Stomach (tissue), 9 donors: ENCODE data around the gene SLC31A1. TPM values are rescaled to one million over a fixed set of nuclear protein-coding genes. Genes with fewer than 3 reads are reported as not detected.

ENCODE experiments used
- DNase-seq, 2 donors: peaks; one replicate each; pipeline versions ENCODE4 v3.0.0 to v3.0.0-alpha.2; 2013 to 2019
- H3K27ac ChIP-seq, 5 donors: fragments of 200-600 bp in 4 of 5; sonication (generic) in 4 of 5; one replicate each; pipeline ENCODE4 v1.5.1; 2013 to 2019; ENCODE audit warnings: mild to moderate bottlenecking in 1 of 5, moderate library complexity in 1 of 5
- H3K27me3 ChIP-seq, 3 donors: fragments of 200-600 bp; sonication (generic); one replicate each; pipeline ENCODE4 v1.5.1; 2017 to 2019; ENCODE audit warnings: mixed run types in 1 of 3
- H3K36me3 ChIP-seq, 4 donors: fragments of 200-600 bp; sonication (generic); 1 replicate in 3 of 4; 2 replicates in 1 of 4; pipeline ENCODE4 v1.5.1; 2016 to 2019
- H3K4me1 ChIP-seq, 4 donors: fragments of 200-600 bp; sonication (generic); one replicate each; pipeline ENCODE4 v1.5.1; 2016 to 2019
- H3K4me3 ChIP-seq, 4 donors: fragments of 200-600 bp; sonication (generic) in 3 of 4; one replicate each; pipeline ENCODE4 v1.5.1; 2016 to 2019; ENCODE audit warnings: mild to moderate bottlenecking in 1 of 4
- H3K9me3 ChIP-seq, 4 donors: fragments of 200-600 bp; sonication (generic); one replicate each; pipeline ENCODE4 v1.5.1; 2016 to 2019
- EP300 ChIP-seq: sonication (generic); formaldehyde crosslinking; IDR thresholded peaks from one replicate; pipeline ENCODE4 v1.6.1; 2017; ENCODE audit warnings: antibody characterized with exemption
- POLR2A ChIP-seq, 4 donors: fragments of 450-650 bp; IDR thresholded peaks; one replicate each; pipeline ENCODE4 v1.6.1; 2016; ENCODE audit warnings: antibody characterized with exemption in 4 of 4, control low read depth in 2 of 4, mild to moderate bottlenecking in 1 of 4, moderate library complexity in 1 of 4
- POLR2AphosphoS5 ChIP-seq, 3 donors: sonication (generic); formaldehyde crosslinking; IDR thresholded peaks; one replicate each; pipeline ENCODE4 v1.6.1; 2016; ENCODE audit warnings: antibody characterized with exemption in 3 of 3
- WGBS, 5 donors: extraction: QIAGEN DNeasy Blood & Tissue Kit in 3 of 5; methylation state at CpG; one replicate each; pipeline versions ENCODE4 v1.1.5 to v1.1.7; 2013 to 2018; 5-methylcytosine and 5-hydroxymethylcytosine counted together
- intact Hi-C: fragments of 100-400 bp; cut with DNase I; formaldehyde crosslinking; loops from one replicate; pipeline ENCODE4 v1.15.1; 2023; ENCODE audit warnings: low total_unique reads
- polyA plus RNA-seq, 3 donors: library from polyadenylated mRNA; stranded (reverse); fragments of 200-250 nt; gene quantifications; one replicate each; pipeline ENCODE4 v1.2.3, GENCODE V29; 2013
- total RNA-seq, 5 donors: library from RNA; depleted of rRNA; stranded (reverse); fragments of >200 nt; gene quantifications; one replicate each; pipeline versions ENCODE4 v1.1.0 to v1.2.3, GENCODE V29; 2014 to 2016
- TF ChIP-seq, protein P1 (sequence below), 7 experiments: fragments of 450-650 bp in 4 of 7; fragments of 200-600 bp in 3 of 7; sonication (generic) in 3 of 7; IDR thresholded peaks; one replicate each; pipeline ENCODE4 v1.5.1; 2016 to 2019; ENCODE audit warnings: antibody characterized with exemption in 7 of 7, control low read depth in 2 of 7, mild to moderate bottlenecking in 1 of 7
- donor health status: healthy with polysubstance abuse.
- donor health status: Bipolar disorder and iron deficiency.
- donor health status: healthy.

Gene SLC31A1
- total and polyA plus RNA-seq, 8 donors: 4.7 to 106 (median 12.2) TPM

DNA sequence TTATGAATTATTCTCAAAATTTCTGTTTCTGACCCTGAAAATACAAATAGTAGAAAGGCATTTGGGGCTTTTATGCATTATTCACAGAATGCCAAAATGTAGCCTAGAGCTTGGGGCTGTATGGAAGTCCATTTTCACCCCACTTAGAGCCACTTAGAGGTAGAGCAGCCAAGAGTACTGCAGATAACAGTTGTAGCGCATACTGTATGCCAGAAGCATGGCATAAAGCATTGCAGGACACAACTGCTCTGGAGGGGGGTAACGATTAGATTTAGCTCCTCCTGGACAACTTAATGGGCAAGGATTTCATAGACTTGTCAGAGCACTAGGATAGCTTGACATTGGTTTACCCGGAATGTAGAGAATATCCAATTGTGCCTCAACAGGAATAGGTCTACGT lies 15.7 kb downstream of the SLC31A1 start:
- no peaks in the 10 kb centered on the region for H3K27me3 ChIP-seq
- H3K4me1 ChIP-seq: peaks cover 12 to 29% (median 23%) of the 10 kb centered on the region in 4 donors
- H3K4me3 ChIP-seq: no peak overlapping the region
- 89 to 92% (median 91%) methylated on average over 4 of the region's 4 CpGs for WGBS, 5 donors
- no peak overlapping the region for H3K27ac ChIP-seq
- intact Hi-C loops: no loop called here
- H3K36me3 ChIP-seq: no peaks in the 10 kb centered on the region
- no peak for DNase-seq
- no peak for TF ChIP-seq EP300
- TF ChIP-seq POLR2AphosphoS5 (IDR thresholded peaks at IDR 0.05): no peak
- TF ChIP-seq, protein P1, sequence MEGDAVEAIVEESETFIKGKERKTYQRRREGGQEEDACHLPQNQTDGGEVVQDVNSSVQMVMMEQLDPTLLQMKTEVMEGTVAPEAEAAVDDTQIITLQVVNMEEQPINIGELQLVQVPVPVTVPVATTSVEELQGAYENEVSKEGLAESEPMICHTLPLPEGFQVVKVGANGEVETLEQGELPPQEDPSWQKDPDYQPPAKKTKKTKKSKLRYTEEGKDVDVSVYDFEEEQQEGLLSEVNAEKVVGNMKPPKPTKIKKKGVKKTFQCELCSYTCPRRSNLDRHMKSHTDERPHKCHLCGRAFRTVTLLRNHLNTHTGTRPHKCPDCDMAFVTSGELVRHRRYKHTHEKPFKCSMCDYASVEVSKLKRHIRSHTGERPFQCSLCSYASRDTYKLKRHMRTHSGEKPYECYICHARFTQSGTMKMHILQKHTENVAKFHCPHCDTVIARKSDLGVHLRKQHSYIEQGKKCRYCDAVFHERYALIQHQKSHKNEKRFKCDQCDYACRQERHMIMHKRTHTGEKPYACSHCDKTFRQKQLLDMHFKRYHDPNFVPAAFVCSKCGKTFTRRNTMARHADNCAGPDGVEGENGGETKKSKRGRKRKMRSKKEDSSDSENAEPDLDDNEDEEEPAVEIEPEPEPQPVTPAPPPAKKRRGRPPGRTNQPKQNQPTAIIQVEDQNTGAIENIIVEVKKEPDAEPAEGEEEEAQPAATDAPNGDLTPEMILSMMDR (IDR thresholded peaks at IDR 0.05): no peak
- no peak for TF ChIP-seq POLR2A (IDR thresholded peaks at IDR 0.05)
- no peaks in the 10 kb centered on the region for H3K9me3 ChIP-seq

DNA sequence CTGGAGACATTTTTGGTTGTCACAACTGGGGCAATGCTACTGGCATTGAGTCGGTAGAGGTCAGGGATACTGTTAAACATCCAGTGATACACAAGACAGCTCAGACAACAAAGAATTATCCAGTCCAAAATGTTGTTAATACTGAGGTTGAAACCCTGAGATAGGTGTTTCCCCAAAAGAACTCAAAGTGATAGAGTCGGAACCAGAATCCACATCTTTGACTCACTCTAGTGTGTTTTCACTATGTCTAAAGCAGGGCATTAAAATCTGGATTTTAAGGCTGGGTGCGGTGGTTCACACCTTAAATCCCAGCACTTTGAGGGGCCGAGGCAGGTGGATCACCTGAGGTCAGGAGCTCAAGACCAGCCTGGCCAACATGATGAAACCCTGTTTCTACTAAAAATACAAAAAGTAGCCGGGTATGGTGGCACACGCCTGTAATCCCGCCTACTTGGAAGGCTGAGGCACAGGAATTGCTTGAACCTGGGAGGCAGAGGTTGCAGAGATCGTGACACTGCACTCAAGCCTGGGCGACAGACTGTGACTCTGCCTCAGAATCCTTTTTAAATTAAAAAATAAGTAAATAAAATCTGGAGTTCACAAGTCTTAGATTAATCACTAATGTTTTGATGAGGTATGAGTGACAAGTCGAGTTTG lies 17.0 kb downstream of the SLC31A1 start:
- Histone ChIP-seq H3K27me3 (no peaks in the 10 kb centered on the region), H3K27ac (no peak overlapping the region), H3K9me3 (no peaks in the 10 kb centered on the region), H3K4me1 (peaks cover 5 to 23% (median 13%) of the 10 kb centered on the region in 4 donors), H3K4me3 (no peak overlapping the region), H3K36me3 (no peaks in the 10 kb centered on the region)
- WGBS, 5 donors: 92 to 94% (median 93%) methylated on average over 10 of the region's 10 CpGs
- no peak for DNase-seq
- TF ChIP-seq, protein P1 (IDR thresholded peaks at IDR 0.05): no peak
- no peak for TF ChIP-seq EP300
- no peak for TF ChIP-seq POLR2A (IDR thresholded peaks at IDR 0.05)
- TF ChIP-seq POLR2AphosphoS5 (IDR thresholded peaks at IDR 0.05): no peak
- intact Hi-C loops: no loop called here

DNA sequence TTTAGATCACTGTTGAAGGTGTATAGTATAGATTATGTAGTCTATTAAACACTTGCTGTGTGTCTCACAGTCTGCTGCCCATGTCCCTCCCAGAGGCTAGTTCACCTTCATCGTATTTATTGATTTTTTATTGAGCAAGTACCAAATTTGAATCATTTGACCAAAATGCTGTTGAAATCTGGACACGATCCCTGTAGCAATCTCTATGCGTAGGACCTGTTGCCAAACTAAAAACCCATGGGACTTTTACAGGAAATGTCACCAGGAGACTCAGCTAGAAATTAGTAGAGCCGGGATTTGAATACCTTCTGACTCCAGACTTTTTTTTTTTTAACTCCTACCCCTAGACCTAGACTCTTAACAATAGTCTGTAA lies 17.5 kb downstream of the SLC31A1 start:
- no peak overlapping the region for H3K27ac ChIP-seq
- TF ChIP-seq POLR2A (IDR thresholded peaks at IDR 0.05) (no peak), EP300 (no peak), POLR2AphosphoS5 (IDR thresholded peaks at IDR 0.05) (no peak)
- TF ChIP-seq, protein P1 (IDR thresholded peaks at IDR 0.05): no peak
- 73 to 82% (median 79%) methylated on average over 4 of the region's 4 CpGs for WGBS, 5 donors
- H3K9me3 ChIP-seq: no peaks in the 10 kb centered on the region
- intact Hi-C loops: no loop called here
- no peaks in the 10 kb centered on the region for H3K27me3 ChIP-seq
- no peaks in the 10 kb centered on the region for H3K36me3 ChIP-seq
- H3K4me3 ChIP-seq: no peak overlapping the region
- peaks cover under 1 to 18% (median 8%) of the 10 kb centered on the region in 4 donors for H3K4me1 ChIP-seq
- no peak for DNase-seq

DNA sequence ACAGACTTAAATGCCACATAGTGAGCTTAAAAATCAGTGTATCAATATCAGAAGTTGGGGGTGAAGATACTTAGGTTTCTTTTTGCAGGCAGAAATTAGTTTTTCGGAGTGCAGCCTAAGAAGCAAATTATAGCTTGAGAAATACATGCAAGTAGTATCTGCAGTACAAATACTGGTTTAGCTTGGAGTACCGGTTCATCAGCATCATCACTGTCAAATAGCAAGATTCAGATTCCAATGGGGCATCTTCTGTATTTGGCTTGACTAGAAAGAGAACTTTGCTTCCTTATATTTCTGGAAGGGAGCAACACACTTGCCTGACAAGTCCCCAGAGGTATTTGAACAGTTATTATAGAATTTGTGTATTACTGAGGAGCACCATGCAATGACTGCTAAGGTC lies 19.8 kb downstream of the SLC31A1 start:
- Histone ChIP-seq H3K36me3 (no peaks in the 10 kb centered on the region), H3K27me3 (no peaks in the 10 kb centered on the region), H3K4me3 (no peak overlapping the region), H3K9me3 (no peaks in the 10 kb centered on the region), H3K27ac (no peak overlapping the region), H3K4me1 (peaks cover 0 to 10% (median under 1%) of the 10 kb centered on the region in 4 donors)
- TF ChIP-seq, protein P1 (IDR thresholded peaks at IDR 0.05): no peak
- TF ChIP-seq POLR2AphosphoS5 (IDR thresholded peaks at IDR 0.05): no peak
- TF ChIP-seq POLR2A (IDR thresholded peaks at IDR 0.05): no peak
- TF ChIP-seq EP300: no peak
- no peak for DNase-seq
- intact Hi-C loops: no loop called here
- WGBS, 5 donors: 93 to 97% (median 95%) methylated on average over 2 of the region's 2 CpGs
